ENCODE data around the gene COPS3.
"Not testable (repeated sequence)": the region's sequence is repeated elsewhere in the genome, so short reads cannot be mapped to it uniquely, and the experiment has no call there.

The COPS3 gene

GRCh38 chr17:17301659-17302058, 20.6 kb upstream of the COPS3 start:
- DNase-seq, result not testable (repeated sequence)

GRCh38 chr17:17300624-17301568, 19.9 kb upstream of the COPS3 start:
- DNase-seq, result no peak

GRCh38 chr17:17298108-17298507, 17.1 kb upstream of the COPS3 start:
- DNase-seq, result no peak

- no peak for DNase-seq
Observed at GRCh38 chr17:17297217-17297616, 16.2 kb upstream of the COPS3 start.

GRCh38 chr17:17295141-17295540, 14.1 kb upstream of the COPS3 start:
- no peak for DNase-seq

GRCh38 chr17:17289701-17290100, 8.7 kb upstream of the COPS3 start:
- no peak for DNase-seq

GRCh38 chr17:17289086-17289485, 8.0 kb upstream of the COPS3 start:
- DNase-seq, result no peak

GRCh38 chr17:17285951-17286350, 4.9 kb upstream of the COPS3 start:
- no peak for DNase-seq

GRCh38 chr17:17279316-17279715, 1.7 kb downstream of the COPS3 start:
- DNase-seq, result no peak

GRCh38 chr17:17277431-17277830, 3.6 kb downstream of the COPS3 start:
- not testable (repeated sequence) for DNase-seq

- DNase-seq, result no peak
Observed at GRCh38 chr17:17275971-17276370, 5.1 kb downstream of the COPS3 start.

GRCh38 chr17:17269926-17270773, 10.9 kb downstream of the COPS3 start:
- DNase-seq, result no peak

- no peak for DNase-seq
Observed at GRCh38 chr17:17264430-17264829, 16.6 kb downstream of the COPS3 start.

GRCh38 chr17:17258998-17259397, 22.0 kb downstream of the COPS3 start:
- DNase-seq, result no peak

GRCh38 chr17:17258011-17258410, 23.0 kb downstream of the COPS3 start:
- DNase-seq, result no peak

GRCh38 chr17:17256316-17256715, 24.7 kb downstream of the COPS3 start:
- DNase-seq, result no peak

- DNase-seq, result not testable (repeated sequence)
Observed at GRCh38 chr17:17255689-17256088, 25.4 kb downstream of the COPS3 start.

- no peak for DNase-seq
Observed at GRCh38 chr17:17254036-17254435, 27.0 kb downstream of the COPS3 start.

- DNase-seq, result no peak
Observed at GRCh38 chr17:17253406-17253805, 27.6 kb downstream of the COPS3 start.

GRCh38 chr17:17252149-17252661, 28.8 kb downstream of the COPS3 start:
- DNase-seq, result no peak

- no peak for DNase-seq
Observed at GRCh38 chr17:17246879-17247278, 34.2 kb downstream of the COPS3 start.

- DNase-seq, result no peak
Observed at GRCh38 chr17:17243163-17243562, 37.9 kb downstream of the COPS3 start.

GRCh38 chr17:17242246-17242645, 38.8 kb downstream of the COPS3 start:
- no peak for DNase-seq

- no peak for DNase-seq
Observed at GRCh38 chr17:17241656-17242055, 39.4 kb downstream of the COPS3 start.
